ENCODE data around the gene ERBB3.
"Not testable (repeated sequence)": the region's sequence is repeated elsewhere in the genome, so short reads cannot be mapped to it uniquely, and the experiment has no call there.

ERBB3 gene

DNA sequence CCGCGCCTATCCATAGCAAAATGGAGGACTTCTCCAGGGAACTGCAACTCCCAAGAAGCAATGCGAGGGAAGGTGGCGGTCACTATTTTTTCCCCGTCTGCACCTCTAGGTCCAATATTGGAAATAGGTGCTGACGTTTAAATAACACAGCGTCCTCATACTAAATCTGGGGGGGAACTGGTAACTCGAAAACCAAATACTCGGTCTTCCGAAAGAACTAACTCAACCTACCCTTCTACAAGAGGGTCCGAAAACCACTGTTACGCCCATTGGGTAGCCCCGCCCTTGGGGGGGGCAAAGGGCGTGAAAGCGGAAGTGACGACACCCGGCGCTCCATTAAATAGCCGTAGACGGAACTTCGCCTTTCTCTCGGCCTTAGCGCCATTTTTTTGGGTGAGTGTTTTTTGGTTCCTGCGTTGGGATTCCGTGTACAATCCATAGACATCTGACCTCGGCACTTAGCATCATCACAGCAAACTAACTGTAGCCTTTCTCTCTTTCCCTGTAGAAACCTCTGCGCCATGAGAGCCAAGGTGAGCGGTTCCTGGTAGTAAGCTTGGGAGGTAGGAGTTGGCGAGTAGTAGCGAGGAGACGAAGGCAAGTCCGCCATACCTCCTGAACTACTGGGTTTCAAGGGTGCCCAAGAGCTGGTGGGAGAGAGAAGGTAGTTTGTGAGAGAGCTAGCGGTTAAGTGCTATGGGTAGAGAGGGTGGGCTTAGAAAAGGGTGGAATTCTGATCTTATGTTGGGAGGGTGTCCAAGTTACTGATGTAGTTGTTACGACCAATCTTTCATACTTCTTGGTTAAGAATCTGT lies 36.5 kb downstream of the ERBB3 start, which contains the start of gene RPL41:
RPL41 (plus strand) TSS at position 367 of the 815 bp plus-strand sequence.
- DNase-seq: peak; percentile 98

DNA sequence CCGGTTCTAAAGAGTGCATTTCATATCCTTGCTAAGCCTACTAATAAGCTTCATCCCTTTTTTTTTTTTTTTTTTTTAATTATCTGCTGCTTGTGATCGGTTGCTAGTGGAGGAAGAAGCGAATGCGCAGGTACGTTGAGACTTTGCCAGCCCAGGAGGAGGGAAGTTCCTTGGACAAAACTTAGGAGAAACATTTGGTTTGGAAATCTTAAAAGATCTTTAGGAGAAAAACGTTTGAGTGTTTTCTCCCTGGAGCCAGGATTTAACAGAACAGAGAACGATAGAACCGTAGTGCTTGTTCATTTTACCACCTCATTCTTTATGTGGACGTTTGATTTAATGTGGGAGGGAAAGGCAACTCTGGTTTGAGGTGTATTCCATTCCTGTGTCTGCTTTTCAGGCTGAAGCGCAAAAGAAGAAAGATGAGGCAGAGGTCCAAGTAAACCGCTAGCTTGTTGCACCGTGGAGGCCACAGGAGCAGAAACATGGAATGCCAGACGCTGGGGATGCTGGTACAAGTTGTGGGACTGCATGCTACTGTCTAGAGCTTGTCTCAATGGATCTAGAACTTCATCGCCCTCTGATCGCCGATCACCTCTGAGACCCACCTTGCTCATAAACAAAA lies 37.2 kb downstream of the ERBB3 start:
- not testable (repeated sequence) for DNase-seq

DNA sequence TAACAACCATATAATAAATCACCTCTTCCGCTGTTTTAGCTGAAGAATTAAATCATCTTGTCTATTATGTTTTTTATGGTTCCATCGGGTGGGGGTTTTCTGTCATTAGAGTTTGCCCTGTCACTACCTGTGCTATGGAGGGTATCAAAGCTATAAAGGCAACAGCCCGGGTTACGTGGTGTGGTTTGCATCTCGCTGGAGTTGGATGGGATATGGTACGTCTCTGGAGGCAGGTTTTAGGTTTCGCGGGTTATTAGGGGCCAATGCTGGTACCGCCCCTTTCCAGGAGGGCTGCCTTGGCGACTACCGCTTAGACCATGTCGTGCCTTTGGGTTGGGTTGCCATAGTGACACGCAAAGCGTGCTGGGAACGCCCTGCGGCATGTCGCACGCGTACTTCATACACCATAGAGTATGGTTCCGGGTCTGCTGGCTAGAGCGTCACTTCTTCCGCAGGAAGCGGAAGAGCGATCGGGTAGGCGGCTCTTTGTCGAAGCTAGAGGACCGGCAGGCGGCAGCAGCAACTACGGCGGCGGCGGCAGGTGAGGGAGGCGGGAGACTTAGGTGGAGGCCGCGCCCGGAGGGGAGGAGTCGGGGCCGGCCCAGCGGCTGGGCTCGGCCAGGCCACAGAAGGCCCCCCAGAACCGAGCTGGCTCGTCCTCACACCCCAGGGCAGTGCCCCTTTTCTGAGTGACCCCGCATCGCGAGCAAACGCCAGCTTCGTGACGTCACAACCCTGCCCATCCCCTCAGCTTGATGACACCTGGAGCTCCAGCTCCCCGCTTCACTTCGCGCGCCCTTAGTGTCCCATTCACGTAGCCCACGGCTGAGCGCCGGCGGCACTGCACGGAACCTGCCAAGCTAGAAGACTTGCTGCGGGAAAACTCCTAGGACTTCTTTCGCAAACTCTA lies 38.1 kb downstream of the ERBB3 start, which contains the start of gene ZC3H10:
ZC3H10 (plus strand) TSS at position 489 of the 910 bp plus-strand sequence. CDS start 2,297 bp downstream, outside the sequence.
- peak; percentile 99 for DNase-seq

DNA sequence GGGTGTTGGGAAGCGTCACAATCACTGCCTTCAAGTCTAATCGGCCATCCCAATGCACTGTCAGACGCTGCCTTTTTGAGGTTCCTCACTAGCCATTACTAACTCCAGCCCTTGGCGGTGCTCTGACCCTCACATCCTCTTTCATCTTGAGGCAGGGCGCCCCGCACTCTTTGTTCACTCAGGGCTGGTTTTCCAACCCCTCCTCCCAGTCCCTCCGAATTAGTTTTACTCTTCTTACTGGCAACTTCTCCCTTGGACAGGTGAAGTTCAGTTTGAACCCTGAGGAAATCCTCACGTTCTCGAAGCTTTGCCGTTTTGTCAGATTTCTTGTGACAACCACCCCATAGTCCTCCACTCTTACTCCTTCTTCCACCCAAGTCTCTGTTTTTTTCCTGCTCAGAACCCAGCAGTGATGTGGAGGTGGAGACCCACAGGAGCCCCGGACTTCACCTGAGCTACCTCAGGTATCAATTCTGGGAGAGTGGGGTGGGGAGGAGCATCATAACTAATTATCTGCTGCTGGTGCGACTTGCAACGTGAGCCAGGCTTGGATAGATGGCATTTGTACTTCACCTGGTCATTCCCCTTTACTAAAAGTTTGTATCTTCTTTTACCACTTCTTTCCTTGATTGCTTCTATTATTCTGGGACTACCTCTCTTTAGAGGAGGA lies 38.9 kb downstream of the ERBB3 start:
- no peak for DNase-seq

DNA sequence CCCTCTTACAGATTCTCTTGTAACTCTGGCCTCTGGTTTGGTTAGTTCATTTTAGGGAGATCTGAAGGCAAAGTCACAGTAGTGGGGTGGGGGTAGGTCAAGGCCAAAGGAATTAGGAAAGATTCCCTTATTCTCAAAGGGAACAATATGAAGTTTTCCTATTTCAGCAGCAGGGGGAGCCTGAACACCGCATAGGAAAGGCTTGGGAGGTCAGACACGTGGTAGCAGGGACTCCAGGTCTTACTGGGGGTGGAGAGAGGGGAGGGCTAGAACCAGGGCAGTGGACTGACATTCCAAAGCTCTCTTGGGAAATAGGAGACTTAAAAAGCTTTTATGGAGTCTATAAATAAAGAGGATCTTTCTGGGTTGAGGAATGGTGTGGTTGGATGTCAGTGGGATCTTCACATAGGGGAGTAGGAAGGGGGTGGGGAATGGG lies 39.4 kb downstream of the ERBB3 start:
- DNase-seq: peak; percentile 69

DNA sequence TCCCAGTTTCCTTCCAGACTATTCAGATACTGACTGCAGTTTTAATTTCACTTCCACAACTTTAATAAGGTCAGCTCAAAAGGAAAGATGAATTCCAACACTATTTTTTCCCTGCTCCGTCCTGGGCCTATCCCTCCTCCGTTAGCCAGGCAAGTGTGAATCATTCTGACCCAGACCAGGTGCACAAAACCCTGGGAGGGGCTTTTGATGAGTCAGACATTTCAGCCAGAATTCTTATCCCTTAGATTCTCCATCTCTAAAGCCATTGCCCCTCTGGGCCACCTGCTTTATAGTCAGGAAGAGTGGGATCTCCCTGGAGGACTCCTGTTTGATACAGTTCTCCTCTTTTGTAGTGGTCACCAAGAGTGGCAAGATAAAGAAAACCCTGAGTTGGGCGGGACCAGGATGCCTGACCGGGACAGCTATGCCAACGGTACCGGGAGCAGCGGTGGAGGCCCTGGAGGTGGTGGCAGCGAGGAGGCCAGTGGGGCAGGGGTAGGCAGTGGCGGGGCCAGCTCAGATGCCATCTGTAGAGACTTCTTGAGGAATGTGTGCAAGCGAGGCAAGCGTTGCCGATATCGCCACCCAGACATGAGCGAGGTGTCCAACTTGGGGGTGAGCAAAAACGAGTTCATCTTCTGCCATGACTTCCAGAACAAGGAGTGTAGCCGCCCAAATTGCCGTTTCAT lies 40.3 kb downstream of the ERBB3 start:
- no peak for DNase-seq

DNA sequence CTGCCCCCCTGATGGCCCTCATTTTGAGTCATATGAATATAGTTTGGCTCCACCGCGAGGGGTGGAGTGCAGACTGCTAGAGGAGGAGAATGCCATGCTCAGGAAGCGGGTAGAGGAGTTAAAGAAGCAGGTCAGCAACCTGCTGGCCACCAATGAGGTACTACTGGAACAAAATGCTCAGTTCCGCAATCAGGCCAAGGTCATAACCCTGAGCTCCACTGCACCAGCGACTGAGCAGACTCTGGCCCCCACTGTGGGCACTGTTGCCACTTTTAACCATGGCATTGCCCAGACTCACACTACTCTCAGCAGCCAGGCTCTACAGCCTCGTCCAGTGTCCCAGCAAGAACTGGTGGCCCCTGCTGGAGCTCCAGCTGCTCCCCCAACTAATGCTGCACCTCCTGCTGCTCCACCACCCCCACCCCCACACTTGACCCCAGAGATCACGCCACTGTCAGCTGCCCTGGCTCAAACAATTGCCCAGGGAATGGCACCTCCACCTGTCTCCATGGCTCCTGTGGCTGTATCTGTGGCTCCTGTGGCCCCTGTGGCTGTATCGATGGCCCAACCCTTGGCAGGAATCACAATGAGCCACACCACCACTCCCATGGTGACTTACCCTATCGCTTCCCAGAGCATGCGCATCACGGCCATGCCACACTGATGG lies 41.4 kb downstream of the ERBB3 start:
- no peak for DNase-seq

DNA sequence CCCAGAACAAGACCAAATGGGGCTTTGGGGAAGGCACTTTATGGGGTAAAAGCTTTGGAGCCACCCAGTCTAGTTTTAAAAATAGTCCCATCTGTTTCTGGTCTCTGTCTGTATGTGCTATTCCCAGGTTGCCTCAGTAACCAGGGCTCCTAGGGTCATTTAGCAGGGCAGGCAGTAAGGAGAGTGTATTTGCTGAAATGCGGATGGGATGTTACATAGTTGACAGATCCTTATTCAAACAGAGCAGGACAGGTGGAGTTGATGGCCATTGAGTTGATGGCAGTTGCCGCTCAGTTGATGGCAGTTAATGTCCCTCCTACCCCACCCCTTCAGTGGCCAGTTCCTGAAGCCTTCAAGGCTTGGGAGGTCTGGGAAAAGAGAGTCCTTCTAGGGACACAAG lies 42.7 kb downstream of the ERBB3 start:
- DNase-seq: no peak

DNA sequence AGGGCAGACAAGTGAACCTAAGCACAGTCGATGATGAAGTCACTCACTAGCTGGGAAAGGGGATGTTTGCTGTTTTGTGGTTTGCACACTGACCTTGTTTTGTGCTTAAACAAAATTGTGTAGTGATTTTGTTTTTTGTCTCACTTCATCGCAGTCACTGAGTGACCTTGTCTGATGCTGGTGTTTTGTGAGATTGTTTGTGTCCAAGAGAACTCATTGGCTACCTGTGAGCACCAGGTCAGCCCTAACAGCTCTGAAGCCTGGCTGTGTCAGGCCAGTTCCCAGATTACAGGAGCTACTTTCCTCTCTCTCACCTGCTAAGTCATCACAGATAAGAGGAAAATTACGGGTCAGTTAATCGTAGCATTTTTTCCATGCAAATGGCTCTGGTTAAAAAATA lies 44.2 kb downstream of the ERBB3 start:
- DNase-seq: no peak

DNA sequence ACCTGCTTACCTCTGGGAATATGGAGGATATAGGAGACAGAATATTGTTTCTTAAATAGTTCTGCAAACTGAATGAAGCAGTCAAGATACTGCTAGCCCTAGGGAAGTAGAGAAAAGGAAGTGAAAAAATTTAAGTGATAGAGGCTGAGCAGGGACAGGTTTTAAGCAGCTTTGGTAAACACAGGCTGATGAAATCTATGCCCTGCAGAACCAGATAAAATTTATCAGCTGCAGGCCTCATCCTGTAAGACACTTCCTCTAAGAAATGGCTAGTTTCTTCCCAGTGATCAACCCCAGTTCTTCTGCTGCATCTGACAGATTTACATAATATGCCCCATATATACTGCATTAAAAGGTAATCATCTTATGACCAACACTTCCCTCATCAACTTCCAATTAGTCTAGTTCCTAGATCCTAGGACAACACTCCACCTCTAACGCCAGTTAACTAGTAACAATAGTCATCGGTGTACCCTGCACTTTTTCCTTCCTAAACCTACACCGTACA lies 46.8 kb downstream of the ERBB3 start:
- no peak for DNase-seq

DNA sequence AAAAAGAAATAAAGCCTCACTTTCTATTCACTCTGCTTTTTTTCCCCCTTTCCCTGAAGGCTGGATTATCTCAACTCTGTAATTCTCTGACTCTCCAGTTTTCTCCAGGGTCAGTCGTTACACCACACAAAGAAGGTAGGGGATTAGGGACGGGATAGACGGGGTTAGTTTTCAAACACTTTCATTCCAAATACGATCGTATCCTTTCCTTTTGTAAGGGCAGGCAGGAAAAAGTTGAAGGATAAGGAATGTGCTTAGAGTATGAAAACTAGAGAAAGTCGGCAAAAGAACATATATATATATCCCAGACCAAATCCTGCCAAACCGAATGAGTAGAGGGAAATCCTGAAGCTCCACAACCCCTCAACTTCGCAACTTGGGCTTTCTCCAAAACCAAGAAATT lies 47.5 kb downstream of the ERBB3 start:
- no peak for DNase-seq

DNA sequence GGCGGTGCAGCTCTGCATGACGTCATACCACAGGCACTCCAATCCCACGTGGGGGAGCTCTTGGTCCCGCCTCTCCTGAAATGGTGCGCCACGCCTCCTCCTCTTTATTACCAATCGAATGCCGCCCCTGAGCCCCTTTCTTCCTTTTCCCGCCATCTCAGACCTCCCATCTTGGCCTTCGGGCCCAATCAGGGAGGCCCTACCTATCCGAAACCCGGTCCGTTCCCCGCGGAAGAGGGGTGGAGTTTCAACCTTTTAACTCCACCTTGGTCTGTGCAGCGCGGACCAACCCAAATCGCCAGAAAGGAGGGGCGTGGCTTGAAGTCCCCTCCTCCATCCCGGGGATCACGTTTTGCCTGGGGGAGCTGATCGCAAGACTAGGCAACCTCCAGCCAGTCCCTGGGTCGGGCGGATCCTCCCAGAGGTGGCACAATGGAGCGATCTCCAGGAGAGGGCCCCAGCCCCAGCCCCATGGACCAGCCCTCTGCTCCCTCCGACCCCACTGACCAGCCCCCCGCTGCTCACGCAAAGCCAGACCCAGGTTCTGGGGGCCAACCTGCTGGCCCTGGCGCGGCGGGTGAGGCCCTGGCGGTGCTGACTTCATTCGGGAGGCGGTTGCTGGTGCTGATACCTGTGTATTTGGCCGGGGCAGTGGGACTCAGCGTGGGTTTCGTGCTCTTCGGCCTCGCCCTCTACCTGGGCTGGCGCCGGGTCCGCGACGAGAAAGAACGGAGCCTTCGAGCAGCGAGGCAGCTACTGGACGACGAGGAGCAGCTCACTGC lies 48.1 kb downstream of the ERBB3 start, which contains the start of gene ESYT1:
ESYT1 (plus strand) TSS at position 380 of the 782 bp plus-strand sequence; CDS start at position 433, 53 bp downstream.
- DNase-seq: peak; percentile 96

DNA sequence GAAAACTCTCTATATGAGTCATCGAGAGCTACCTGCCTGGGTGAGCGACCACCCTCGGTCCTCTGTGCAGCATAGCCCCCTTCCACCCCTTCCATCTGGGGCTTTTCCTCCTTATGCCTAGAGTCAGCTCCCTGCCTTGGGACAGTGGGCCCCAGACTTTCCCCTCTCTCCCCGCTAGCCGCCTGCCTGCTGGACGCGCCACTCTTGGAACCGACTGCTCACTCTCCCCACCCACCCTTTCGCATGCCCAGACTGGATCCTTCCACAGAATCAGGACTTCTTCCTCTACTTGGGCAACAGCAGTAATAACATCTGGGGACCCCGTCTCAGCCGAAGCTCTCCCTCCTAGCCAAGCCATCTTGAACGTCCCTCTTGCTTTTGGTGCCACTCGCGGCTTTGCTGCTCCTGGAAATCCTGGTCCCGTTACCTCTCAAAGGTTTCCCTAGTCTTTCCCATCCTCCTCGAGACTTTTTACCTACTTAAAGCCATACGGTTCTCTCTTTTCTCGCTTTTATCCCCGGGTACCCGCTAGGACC lies 48.8 kb downstream of the ERBB3 start:
- no peak for DNase-seq

DNA sequence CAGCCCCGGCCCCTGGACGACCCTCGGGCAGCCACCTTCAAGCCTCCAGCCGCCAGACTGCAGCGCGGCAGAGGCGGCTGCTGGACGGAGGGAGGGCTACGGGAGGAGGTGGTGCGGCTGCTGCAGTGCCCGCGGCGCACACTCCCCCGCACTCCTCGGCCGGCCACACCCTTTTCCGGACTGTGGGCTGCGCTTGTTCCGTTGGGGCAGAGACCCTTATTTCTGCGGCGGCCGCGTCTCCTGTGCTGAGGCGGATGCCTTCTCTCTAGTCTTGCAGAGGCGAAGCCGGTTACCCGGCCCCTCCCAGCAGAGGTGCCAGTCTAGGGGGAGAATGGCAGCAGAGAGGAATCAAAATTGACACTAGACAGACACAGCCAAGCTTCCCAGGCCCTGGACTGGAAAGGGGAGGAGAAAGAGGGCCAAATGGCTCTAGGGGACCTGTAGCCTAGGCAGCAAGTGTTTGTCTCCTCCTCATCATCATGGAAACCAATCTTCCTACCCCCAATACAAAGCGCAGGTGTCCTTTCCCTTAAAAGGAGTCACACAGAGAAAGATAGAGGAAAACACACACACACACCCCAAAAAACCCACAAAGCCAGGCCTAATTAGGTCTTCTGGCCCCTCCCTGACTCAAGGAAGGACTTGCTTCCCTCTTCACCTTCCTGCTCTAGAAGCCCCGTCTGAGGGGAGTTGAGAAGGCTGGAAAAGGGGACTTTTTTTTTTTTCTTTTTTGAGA lies 49.4 kb downstream of the ERBB3 start:
- DNase-seq: peak; percentile 83

DNA sequence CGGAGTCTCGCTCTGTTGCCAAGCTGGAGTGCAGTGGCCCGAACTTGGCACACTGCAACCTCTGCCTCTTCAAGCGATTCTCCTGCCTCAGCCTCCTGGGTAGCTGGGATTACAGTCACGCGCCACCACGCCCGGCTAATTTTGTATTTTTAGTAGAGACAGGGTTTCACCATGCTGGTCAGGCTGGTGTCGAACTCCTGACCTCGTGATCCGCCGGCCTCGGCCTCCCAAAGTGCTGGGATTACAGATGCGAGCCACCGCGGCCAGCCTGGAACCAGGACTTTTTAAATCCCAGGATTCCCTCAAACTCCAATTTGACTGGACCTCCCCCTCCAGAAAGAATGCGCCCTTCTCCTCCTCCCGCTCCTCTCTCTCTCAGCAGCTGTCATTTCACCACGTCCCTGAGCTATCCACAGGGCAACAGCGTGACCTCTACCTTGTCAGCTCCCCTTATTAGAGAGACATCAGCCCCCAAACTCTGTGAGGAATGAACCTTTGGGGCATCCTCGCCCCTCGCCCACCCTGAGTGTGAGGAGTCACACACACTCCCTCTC lies 50.1 kb downstream of the ERBB3 start:
- DNase-seq: no peak

DNA sequence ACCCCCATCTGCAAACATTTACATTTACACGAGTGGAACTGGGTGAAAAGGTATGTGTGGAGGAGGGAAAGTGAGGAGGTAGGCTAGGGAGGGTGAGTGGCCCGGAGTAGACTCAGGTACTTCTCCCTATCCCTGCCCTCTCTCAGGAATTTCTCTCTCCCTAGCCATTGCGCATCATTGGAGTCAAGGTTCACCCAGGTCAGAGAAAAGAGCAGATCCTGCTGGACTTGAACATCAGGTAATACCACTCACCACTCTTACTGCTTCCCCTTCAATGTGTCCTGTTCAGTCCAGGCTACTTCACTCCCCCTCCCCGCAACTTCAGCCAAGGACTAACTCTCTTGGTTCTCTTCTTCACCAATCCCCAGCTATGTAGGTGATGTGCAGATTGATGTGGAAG lies 50.9 kb downstream of the ERBB3 start:
- DNase-seq: no peak

DNA sequence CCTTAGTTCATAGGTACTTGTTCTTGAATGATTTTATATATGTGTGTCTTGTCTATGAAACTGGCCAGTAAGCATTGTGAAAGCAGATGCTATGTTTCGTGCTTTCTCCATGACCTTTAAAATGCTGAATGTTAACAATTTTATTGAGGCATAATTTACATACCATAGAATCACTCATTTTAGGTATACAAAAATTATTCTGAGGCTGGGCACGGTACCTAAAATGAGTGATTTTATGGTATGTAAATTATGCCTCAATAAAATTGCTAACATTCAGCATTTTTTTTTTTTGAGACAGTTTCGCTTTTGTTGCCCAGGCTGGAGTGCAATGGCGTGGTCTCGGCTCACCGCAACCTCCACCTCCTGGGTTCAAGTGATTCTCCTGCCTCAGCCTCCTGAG lies 54.9 kb downstream of the ERBB3 start:
- no peak for DNase-seq

DNA sequence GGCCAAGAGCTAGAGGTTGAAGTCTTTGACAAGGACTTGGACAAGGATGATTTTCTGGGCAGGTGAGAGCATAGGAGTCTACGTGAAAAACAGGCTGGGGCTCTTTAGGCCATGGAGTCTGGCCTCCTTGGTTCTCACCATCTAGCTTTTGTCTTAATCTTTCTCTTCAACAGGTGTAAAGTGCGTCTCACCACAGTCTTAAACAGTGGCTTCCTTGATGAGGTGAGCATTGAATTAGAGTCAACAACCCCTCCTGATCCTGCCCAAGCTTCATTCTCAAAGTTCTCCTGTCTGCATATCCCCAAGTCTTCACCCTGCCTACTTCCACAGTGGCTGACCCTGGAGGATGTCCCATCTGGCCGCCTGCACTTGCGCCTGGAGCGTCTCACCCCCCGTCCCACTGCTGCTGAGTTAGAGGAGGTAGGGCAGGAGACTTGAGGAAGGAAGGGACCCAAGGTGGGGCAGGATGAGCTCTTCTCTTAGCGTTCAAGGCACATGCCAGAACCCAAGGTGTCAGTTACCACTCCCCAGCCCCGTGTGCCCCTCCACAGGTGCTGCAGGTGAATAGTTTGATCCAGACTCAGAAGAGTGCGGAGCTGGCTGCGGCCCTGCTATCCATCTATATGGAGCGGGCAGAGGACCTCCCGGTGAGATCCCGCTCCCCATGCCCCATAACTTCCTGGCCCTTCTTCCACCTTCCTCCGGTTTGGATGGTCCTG lies 58.0 kb downstream of the ERBB3 start:
- no peak for DNase-seq
